Measurements from ENCODE around the gene RRP36. TPM values are rescaled to one million over a fixed set of nuclear protein-coding genes. Genes with fewer than 3 reads are reported as not detected.

The RRP36 gene, protein sequence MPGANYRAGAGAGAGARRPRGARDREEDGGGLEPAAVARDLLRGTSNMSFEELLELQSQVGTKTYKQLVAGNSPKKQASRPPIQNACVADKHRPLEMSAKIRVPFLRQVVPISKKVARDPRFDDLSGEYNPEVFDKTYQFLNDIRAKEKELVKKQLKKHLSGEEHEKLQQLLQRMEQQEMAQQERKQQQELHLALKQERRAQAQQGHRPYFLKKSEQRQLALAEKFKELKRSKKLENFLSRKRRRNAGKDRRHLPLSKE
- 70.2 to 79.1 TPM (median 72.4 TPM) in 5 replicates for total RNA-seq (2022; extraction: Qiagen RNA extraction)

DNA sequence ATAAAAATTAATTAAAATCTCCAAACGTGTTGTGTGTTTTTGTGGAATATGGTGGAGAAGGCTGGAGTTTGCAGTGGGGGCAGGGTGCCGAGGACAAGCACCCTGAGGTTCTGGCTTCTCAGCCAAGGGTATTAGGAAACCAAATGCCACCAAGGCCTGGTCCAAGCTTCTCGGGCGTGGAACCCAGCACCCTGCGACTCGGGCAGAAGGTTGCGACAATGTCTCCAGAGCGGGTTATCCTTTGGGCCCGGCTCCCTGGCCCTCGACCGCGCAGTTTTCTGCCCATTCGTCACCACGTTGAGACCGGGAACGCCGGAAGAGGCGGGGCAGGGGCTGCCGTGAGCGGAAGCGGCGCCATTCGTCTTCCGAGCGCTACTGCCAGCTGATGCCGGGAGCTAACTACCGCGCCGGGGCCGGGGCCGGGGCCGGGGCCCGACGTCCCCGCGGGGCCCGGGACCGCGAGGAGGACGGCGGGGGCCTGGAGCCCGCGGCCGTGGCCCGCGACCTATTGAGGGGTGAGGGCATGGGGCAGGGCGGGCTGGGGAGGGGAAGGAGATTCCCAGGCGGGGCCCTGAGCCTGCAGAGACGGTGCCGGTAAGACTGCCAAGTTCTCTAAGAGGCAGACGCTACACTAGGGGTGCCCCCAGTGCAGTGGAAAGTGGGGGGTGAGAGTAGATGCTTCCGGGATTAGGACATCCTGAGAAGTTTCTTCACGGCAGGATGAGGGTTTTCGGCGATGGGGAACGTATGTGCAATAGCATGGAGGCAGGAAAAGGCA, at the start of gene RRP36:
Gene RRP36, plus strand, starts transcription at position 354 of the 778 bp plus-strand sequence. Its CDS starts 32 bp downstream, at position 386.

DNA sequence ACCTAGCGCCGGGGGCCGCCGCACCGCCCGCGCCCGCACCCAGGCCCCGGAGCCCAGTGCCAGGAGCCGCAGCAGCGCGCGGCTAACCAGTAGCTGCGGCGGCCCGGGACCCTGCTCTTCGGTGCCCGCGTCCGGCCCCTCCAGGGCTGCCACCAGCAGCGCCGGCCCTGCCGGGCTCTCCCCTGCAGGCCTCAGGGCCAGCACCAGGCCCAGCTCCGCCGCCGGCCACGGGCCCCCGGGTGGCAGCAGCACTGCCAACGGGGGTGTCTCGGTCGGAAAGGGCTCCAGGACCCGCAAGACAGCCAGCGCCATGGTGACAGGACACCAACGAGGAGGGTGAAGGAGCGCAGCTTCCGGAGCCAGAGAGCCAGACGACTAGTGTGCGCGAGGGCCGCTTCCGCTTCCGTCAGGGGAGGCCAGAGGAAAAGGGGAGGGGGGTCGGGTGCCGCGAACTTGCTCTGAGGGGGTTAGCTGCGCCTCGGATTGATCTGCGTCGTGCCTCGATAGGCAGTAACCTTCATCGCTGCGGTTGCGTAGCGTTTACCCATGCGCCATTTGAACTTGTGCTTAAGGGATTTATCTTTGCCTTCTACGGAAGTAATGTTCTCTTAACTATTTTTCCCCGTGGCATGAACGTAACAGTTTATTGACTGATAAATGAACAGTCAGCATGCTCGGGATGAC, 42.4 kb upstream of the RRP36 start, which contains the start of gene PEX6:
Gene PEX6, minus strand, starts transcription at position 343 of the 684 bp plus-strand sequence. Its CDS starts 31 bp downstream, at position 312.

DNA sequence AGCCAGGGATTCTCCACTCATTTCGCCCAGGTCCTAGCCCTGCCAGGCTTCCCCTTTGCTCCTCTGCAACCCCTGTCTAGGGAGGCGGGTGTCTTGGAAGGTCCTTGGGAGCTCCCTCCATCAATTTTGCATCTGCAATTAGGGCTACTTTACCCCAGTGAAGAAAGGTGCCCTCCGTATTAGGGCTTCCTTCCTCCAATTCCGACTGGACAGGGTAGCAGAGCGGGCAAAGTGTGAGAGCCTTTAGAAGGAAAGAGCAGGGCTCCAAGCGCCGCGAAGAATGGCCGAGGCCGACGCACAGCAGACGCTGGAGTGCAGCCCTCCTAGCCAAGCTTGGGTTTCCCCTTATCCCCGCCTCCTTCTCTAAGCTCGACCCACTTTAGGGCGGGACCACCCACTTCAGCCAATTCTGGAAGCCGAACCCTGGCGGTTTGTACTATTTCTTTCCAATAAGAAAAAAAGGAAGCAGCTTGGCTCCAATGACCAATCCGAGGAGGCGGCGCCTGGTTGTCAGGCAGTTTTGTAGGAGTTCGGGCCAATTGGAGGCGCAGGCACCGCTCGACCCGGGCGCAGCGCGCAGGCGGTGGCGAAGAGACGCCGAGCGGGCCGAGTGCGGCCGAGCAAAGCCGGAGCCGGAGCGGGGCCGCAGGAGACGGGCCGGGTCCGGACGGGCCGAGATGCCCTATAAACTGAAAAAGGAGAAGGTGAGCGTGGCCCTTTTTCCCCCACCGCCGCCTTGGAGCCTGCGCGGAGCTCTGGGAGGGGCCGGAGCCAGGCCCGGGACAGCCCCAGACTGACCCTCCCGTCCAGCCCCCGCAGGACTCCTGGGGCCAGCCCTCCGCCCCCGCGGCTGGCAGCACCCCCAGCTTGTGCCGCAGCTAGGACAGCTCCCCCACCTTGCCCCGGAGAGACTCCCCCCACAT, 37.2 kb upstream of the RRP36 start, which contains the start of gene PPP2R5D:
Gene PPP2R5D, plus strand, starts transcription at position 570 of the 923 bp plus-strand sequence. Its CDS starts 108 bp downstream, at position 678.

DNA sequence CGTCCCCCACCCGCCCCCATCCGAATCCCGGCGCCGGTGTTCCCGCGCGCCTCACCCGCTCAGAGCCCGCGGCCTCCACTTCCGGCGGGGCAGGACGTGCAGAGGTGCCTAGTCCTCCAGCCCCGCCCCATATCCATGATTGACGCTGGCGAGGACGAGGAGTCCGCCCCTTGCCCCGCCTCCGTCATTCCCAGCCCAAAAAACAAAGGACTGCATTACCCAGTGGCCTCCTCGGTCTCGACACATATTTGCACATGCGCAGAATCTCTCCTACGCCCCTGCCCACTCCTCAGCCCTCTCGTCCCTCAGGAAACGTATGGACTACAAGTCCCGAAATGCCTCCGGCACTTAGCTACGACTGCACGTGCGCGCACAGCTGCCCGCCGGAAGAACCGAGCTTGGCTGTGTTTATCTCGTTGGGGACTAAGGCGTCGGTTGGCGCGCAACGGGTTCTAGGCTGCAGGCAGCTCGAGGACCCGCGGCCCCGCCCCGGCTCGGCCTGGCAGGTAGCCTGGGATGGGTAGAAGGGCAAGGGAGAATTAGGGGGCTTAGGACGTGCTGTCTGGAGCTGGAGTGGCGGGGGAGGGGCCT, 7.5 kb upstream of the RRP36 start, which contains the start of the genes KLHDC3 and MEA1:
Gene KLHDC3, plus strand, starts transcription at position 407 of the 591 bp plus-strand sequence. CDS start 2,944 bp downstream, outside the sequence.
Gene MEA1, minus strand, starts transcription at position 104 of the 591 bp plus-strand sequence. CDS start 133 bp downstream, outside the sequence.

DNA sequence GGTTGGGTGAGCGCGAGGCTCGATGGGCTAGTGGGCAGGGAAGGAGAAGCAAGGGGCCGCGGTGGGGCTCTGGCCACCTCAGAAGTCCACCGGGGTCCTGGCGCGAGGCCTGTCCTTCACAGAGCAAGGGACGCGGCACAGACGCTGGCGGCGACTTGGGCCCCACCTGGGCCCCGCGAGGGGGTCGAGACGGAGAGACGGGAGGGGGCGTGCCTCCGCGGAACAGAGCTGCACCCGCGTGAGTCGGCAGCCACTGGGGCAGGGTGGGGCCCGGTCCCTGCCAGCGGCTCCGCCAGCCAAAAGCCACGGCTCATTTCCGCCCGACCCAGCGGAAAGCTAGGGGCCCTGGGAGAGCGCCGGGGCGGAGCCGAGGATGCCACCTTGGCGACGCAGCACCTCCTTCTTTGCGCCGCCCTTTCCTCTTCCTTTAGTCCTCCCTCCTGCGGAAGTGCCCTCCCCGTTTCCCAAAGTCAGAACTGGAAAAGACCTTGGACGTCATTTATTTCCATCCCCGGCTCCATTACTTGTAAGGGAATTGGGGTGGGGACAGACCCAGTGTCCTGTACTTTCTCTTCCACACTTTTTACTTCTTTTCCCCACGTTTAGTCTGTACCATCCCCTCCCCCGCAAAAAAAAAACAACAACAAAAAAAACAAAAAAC, 32.3 kb downstream of the RRP36 start, which contains the start of gene CUL7:
Gene CUL7, minus strand, starts transcription at position 307 of the 661 bp plus-strand sequence. CDS start 1,063 bp downstream, outside the sequence.

DNA sequence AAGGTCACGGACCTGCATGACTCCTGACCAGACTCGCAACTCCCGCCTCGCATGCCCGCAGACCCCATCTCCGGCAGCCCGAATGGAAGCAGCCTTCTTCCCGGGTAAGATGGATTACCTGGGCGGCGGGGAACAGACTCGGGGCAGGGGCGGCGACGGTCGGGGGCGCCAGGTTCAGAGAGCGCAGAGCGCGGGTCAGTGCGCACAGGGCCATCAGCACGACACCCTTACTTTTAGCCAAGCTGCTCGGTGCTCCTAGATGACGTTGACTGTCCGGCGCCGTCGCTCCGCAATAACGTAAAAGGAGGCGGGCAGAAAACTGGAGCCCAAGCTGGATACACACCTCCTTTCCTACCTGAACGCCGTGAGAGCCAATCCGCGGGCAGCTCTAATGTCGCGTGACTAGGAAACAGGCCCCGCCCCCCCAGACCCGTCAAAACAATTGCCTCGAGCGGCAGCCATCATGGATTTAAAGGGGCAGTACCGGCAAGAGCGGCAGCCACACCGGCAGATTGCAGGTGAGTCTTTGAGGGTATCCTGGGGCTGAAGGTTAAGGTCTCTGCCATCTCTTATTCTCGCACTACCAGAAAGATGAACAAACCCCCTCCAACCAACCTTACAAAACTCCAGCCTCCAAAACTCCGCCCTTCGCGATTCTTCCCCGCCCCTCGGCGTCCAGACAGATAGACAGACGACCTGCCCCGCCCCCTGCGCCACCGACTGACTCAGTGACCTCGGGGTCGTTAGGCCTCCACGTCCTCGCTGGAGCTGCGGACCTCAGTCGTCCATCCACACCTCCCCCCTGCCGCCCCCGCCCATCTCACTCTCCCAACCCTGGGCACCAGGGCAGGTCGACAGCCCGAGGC, 38.0 kb downstream of the RRP36 start, which contains the start of the genes KLC4 and MRPL2:
Gene KLC4, plus strand, starts transcription at position 464 of the 866 bp plus-strand sequence. CDS start 1,705 bp downstream, outside the sequence.
Gene MRPL2, minus strand, starts transcription at position 267 of the 866 bp plus-strand sequence. Its CDS starts 53 bp downstream, at position 214.

DNA sequence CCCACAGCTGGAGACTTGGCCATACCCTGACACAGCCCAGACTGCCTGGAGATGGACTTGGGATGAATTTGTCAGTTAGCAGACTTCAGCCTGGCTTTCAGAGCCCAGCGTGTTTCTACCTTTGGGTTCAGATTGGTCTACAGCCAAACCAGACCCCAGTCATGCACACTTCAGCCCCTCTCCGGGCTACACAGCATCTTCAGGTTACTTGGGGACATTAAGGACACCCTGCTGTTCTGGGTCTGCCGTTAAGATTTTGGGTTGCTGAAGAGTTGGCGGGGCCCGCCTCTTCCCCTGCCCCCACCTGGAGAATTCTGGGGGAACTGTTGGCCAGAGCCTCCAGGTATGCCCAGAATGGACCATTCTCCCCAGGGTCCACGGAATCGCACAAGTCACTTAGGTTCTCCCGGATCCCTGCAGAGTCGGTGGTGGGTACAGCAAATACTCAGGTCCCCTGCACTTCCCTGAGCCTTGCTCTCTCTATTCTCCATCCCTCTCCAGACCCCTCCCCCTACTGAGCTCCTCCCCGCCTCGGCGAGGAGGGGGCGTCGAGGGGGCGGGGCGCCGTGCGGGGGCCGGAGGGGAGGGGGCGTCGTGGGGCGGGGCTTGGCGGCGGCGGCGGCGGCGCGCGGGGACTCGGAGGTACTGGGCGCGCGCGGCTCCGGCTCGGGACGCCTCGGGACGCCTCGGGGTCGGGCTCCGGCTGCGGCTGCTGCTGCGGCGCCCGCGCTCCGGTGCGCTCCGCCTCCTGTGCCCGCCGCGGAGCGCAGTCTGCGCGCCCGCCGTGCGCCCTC, 54.4 kb downstream of the RRP36 start, which contains the start of gene PTK7:
Gene PTK7, plus strand, starts transcription at position 645 of the 794 bp plus-strand sequence. CDS start 175 bp downstream, outside the sequence.

Other genes with a start within 250 kb of the RRP36 start
- 2.5 to 3.7 TPM (median 3.2 TPM) in 5 replicates for gene BICRAL, start 239.6 kb upstream of the RRP36 start, total RNA-seq (2022; extraction: Qiagen RNA extraction)
- 63.6 to 78.7 TPM (median 69.2 TPM) in 5 replicates for gene RPL7L1, start 142.0 kb upstream of the RRP36 start, total RNA-seq (2022; extraction: Qiagen RNA extraction)
- gene PTCRA, start 105.6 kb upstream of the RRP36 start, total RNA-seq (2022; extraction: Qiagen RNA extraction), result not detected in 5 replicates
- 33.9 to 43.7 TPM (median 41.4 TPM) in 5 replicates for gene CNPY3, start 92.1 kb upstream of the RRP36 start, total RNA-seq (2022; extraction: Qiagen RNA extraction)
- 0.08 to 0.19 TPM (median 0.13 TPM) in 4 of 5 replicates, not detected in the other for gene GNMT, start 60.9 kb upstream of the RRP36 start, total RNA-seq (2022; extraction: Qiagen RNA extraction)
- 5.8 to 10.5 TPM (median 10.1 TPM) in 5 replicates for gene PEX6, start 42.4 kb upstream of the RRP36 start, total RNA-seq (2022; extraction: Qiagen RNA extraction)
- gene PPP2R5D, start 37.1 kb upstream of the RRP36 start, total RNA-seq (2022; extraction: Qiagen RNA extraction), result 28.4 to 31.5 TPM (median 29.7 TPM) in 5 replicates
- gene MEA1, start 7.7 kb upstream of the RRP36 start, total RNA-seq (2022; extraction: Qiagen RNA extraction), result 93.9 to 110 TPM (median 98.0 TPM) in 5 replicates
- gene KLHDC3, start 7.4 kb upstream of the RRP36 start, total RNA-seq (2022; extraction: Qiagen RNA extraction), result 25.9 to 28.6 TPM (median 27.3 TPM) in 5 replicates
- gene CUL7, start 32.2 kb downstream of the RRP36 start, total RNA-seq (2022; extraction: Qiagen RNA extraction), result 5.4 to 8.8 TPM (median 8.4 TPM) in 5 replicates
- 51.6 to 56.6 TPM (median 55.3 TPM) in 5 replicates for gene MRPL2, start 37.8 kb downstream of the RRP36 start, total RNA-seq (2022; extraction: Qiagen RNA extraction)
- 4.9 to 8.2 TPM (median 6.4 TPM) in 5 replicates for gene KLC4, start 38.0 kb downstream of the RRP36 start, total RNA-seq (2022; extraction: Qiagen RNA extraction)
- gene PTK7, start 54.7 kb downstream of the RRP36 start, total RNA-seq (2022; extraction: Qiagen RNA extraction), result 4.0 to 5.0 TPM (median 4.4 TPM) in 5 replicates
- 12.2 to 17.9 TPM (median 16.7 TPM) in 5 replicates for gene SRF, start 149.6 kb downstream of the RRP36 start, total RNA-seq (2022; extraction: Qiagen RNA extraction)
- 6.1 to 9.7 TPM (median 9.2 TPM) in 5 replicates for gene CUL9, start 160.6 kb downstream of the RRP36 start, total RNA-seq (2022; extraction: Qiagen RNA extraction)
- 77.1 to 92.6 TPM (median 87.3 TPM) in 5 replicates for gene DNPH1, start 207.9 kb downstream of the RRP36 start, total RNA-seq (2022; extraction: Qiagen RNA extraction)
- 0.02 to 0.07 TPM (median 0.05 TPM) in 5 replicates for gene TTBK1, start 221.9 kb downstream of the RRP36 start, total RNA-seq (2022; extraction: Qiagen RNA extraction)

All from A549 treated with dexamethasone at 1 μM for 4 hours (cell line).